BLaER1 treated with 17β-estradiol and CSF1 and Interleukin-3, amounts not matched to agents 10 nM and 100 nM (cell line): ENCODE results near the gene CFAP99.

ENCODE experiments used
- H3K27ac ChIP-seq, 11 experiments: shearing (Covaris generic); formaldehyde crosslinking; 2 replicates each; pipeline ENCODE4 v1.8.1; 2022
- H3K27me3 ChIP-seq, 11 experiments: shearing (Covaris generic); formaldehyde crosslinking; 2 replicates each; pipeline ENCODE4 v1.8.1; 2022
- H3K36me3 ChIP-seq, 11 experiments: shearing (Covaris generic); formaldehyde crosslinking; 2 replicates each; pipeline ENCODE4 v1.8.1; 2022
- H3K4me1 ChIP-seq, 10 experiments: shearing (Covaris generic); formaldehyde crosslinking; 2 replicates each; pipeline ENCODE4 v1.8.1; 2022
- H3K4me2 ChIP-seq, 11 experiments: shearing (Covaris generic); formaldehyde crosslinking; 2 replicates each; pipeline ENCODE4 v1.8.1; 2022
- H3K4me3 ChIP-seq, 10 experiments: shearing (Covaris generic); formaldehyde crosslinking; 2 replicates each; pipeline ENCODE4 v1.8.1; 2022
- H3K9ac ChIP-seq, 11 experiments: shearing (Covaris generic); formaldehyde crosslinking; 2 replicates each; pipeline ENCODE4 v1.8.1; 2022
- H3K9me3 ChIP-seq, 11 experiments: shearing (Covaris generic); formaldehyde crosslinking; replicated peaks in 1 of 11; 2 replicates each; pipeline ENCODE4 v1.8.1; 2022
- H4K20me1 ChIP-seq, 11 experiments: shearing (Covaris generic); formaldehyde crosslinking; 2 replicates each; pipeline ENCODE4 v1.8.1; 2022
- Cebpa-rat ChIP-seq, 11 experiments: shearing (Covaris generic); IDR thresholded peaks; 2 replicates each; pipeline ENCODE4 v1.8.1; 2022

Gene CFAP99

GRCh38 chr4:2418650-2419571, at the start of gene CFAP99:
Gene CFAP99 (plus strand): TSS chr4:2418955.
- H4K20me1 ChIP-seq = peaks cover 0 to 41% (median 26%) of the 10 kb centered on the region in 11 experiments; a peak in 14 of 22 replicates
- peak within 1 kb of the TSS; percentile 91 to 100 (median 99) for H3K4me2 ChIP-seq
- H3K27ac ChIP-seq = peak within 1 kb of the TSS in 4 of 11 experiments; percentile 43 to 75 (median 66); a peak in 9 of 22 replicates
- H3K9me3 ChIP-seq = no peaks in the 10 kb centered on the region
- H3K36me3 ChIP-seq = no peaks in the 10 kb centered on the region
- peaks cover 21 to 51% (median 45%) of the 10 kb centered on the region in 10 experiments for H3K4me1 ChIP-seq
- H3K27me3 ChIP-seq = peaks cover 61 to 86% (median 81%) of the 10 kb centered on the region in 11 experiments
- peak within 1 kb of the TSS; percentile 54 to 77 (median 67) for H3K4me3 ChIP-seq
- peak within 1 kb of the TSS; percentile 20 to 84 (median 55); a peak in 19 of 22 replicates for H3K9ac ChIP-seq
- TF ChIP-seq Cebpa-rat (IDR thresholded peaks at IDR 0.05) = no peak

- peaks cover 0 to 8% (median 0%) of the 10 kb centered on the region in 11 experiments; a peak in 2 of 22 replicates for H4K20me1 ChIP-seq
- H3K9me3 ChIP-seq = peaks cover 28 to 66% (median 54%) of the 10 kb centered on the region in 11 experiments
- no peak overlapping the region for H3K4me3 ChIP-seq
- no peaks in the 10 kb centered on the region for H3K27me3 ChIP-seq
- peaks cover 0 to 7% (median 0%) of the 10 kb centered on the region in 10 experiments; a peak in 2 of 20 replicates for H3K4me1 ChIP-seq
- no peak overlapping the region for H3K9ac ChIP-seq
- H3K36me3 ChIP-seq = peaks cover 0 to 20% (median 0%) of the 10 kb centered on the region in 11 experiments; a peak in 2 of 22 replicates
- H3K27ac ChIP-seq = no peak overlapping the region
- H3K4me2 ChIP-seq = no peak overlapping the region
- TF ChIP-seq Cebpa-rat (IDR thresholded peaks at IDR 0.05) = no peak
Measured at GRCh38 chr4:2370597-2371320, 48.0 kb upstream of the CFAP99 start.

- H3K4me1 ChIP-seq = no peaks in the 10 kb centered on the region
- no peak overlapping the region for H3K27ac ChIP-seq
- H3K36me3 ChIP-seq = peaks cover 0 to 20% (median 0%) of the 10 kb centered on the region in 11 experiments; a peak in 2 of 22 replicates
- no peak overlapping the region for H3K4me2 ChIP-seq
- H3K4me3 ChIP-seq = no peak overlapping the region
- H3K9ac ChIP-seq = no peak overlapping the region
- peaks cover 28 to 75% (median 61%) of the 10 kb centered on the region in 11 experiments for H3K9me3 ChIP-seq
- peaks cover 0 to under 1% (median 0%) of the 10 kb centered on the region in 11 experiments; a peak in 1 of 22 replicates for H4K20me1 ChIP-seq
- TF ChIP-seq Cebpa-rat (IDR thresholded peaks at IDR 0.05) = no peak
- no peaks in the 10 kb centered on the region for H3K27me3 ChIP-seq
Measured at GRCh38 chr4:2371765-2372487, 46.8 kb upstream of the CFAP99 start.

DNA sequence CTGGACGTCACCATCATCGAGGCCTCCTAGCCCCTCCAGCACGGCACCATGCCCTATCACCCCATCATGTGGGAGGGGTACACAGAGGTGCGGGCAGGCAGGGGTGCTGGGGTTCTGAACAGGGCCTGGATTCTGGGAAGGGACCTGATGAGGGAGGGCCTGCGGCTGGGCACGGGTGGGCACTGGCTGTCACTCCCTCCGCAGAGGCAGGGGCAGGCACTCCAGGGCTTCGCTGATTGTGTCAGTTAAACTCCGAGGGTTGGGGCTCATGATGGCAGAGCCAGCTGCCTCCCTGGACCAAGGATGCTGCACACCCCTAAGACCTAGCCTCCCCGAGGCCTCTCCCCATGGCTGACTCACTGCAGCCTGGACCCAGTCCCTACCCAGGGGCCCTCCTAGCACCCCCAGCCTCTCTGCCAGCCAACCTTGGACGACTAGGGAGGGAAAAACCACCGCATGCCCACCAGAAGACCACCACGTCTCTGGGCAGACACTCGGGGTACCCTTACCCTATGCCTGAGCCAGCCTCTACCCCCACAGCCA, 46.2 kb upstream of the CFAP99 start:
- peaks cover 0 to 20% (median 0%) of the 10 kb centered on the region in 11 experiments; a peak in 2 of 22 replicates for H3K36me3 ChIP-seq
- no peaks in the 10 kb centered on the region; a peak in 1 of 22 replicates for H4K20me1 ChIP-seq
- no peaks in the 10 kb centered on the region for H3K27me3 ChIP-seq
- no peaks in the 10 kb centered on the region for H3K4me1 ChIP-seq
- H3K9me3 ChIP-seq = peaks cover 28 to 75% (median 61%) of the 10 kb centered on the region in 11 experiments
- H3K4me2 ChIP-seq = no peak overlapping the region
- no peak overlapping the region for H3K27ac ChIP-seq
- H3K9ac ChIP-seq = no peak overlapping the region
- no peak overlapping the region for H3K4me3 ChIP-seq
- TF ChIP-seq Cebpa-rat (IDR thresholded peaks at IDR 0.05) = no peak

GRCh38 chr4:2373532-2373931, 45.2 kb upstream of the CFAP99 start:
- no peak overlapping the region for H3K4me3 ChIP-seq
- H4K20me1 ChIP-seq = no peaks in the 10 kb centered on the region; a peak in 1 of 22 replicates
- no peak for TF ChIP-seq Cebpa-rat (IDR thresholded peaks at IDR 0.05)
- peaks cover 0 to 20% (median 0%) of the 10 kb centered on the region in 11 experiments; a peak in 2 of 22 replicates for H3K36me3 ChIP-seq
- H3K27me3 ChIP-seq = no peaks in the 10 kb centered on the region
- H3K9me3 ChIP-seq = peaks cover 24 to 71% (median 57%) of the 10 kb centered on the region in 11 experiments
- H3K4me2 ChIP-seq = no peak overlapping the region
- no peaks in the 10 kb centered on the region for H3K4me1 ChIP-seq
- no peak overlapping the region for H3K27ac ChIP-seq
- H3K9ac ChIP-seq = no peak overlapping the region

- Histone ChIP-seq H3K4me2 (no peak overlapping the region), H3K9ac (no peak overlapping the region), H3K36me3 (peaks cover 0 to 14% (median 0%) of the 10 kb centered on the region in 11 experiments; a peak in 1 of 22 replicates), H4K20me1 (no peaks in the 10 kb centered on the region; a peak in 1 of 22 replicates), H3K4me3 (no peak overlapping the region), H3K27ac (no peak overlapping the region), H3K27me3 (no peaks in the 10 kb centered on the region), H3K4me1 (no peaks in the 10 kb centered on the region), H3K9me3 (peaks cover 14 to 56% (median 43%) of the 10 kb centered on the region in 11 experiments)
- no peak for TF ChIP-seq Cebpa-rat (IDR thresholded peaks at IDR 0.05)
Measured at GRCh38 chr4:2375427-2375826, 43.3 kb upstream of the CFAP99 start.

- peaks cover 0 to 7% (median 0%) of the 10 kb centered on the region in 11 experiments; a peak in 1 of 22 replicates for H3K36me3 ChIP-seq
- H3K9me3 ChIP-seq = peaks cover 14 to 63% (median 42%) of the 10 kb centered on the region in 11 experiments
- H3K4me3 ChIP-seq = no peak overlapping the region
- H3K4me2 ChIP-seq = no peak overlapping the region
- peaks cover 0 to 6% (median 0%) of the 10 kb centered on the region in 10 experiments; a peak in 4 of 20 replicates for H3K4me1 ChIP-seq
- H4K20me1 ChIP-seq = no peaks in the 10 kb centered on the region; a peak in 1 of 22 replicates
- no peak overlapping the region for H3K27ac ChIP-seq
- no peaks in the 10 kb centered on the region for H3K27me3 ChIP-seq
- no peak for TF ChIP-seq Cebpa-rat (IDR thresholded peaks at IDR 0.05)
- H3K9ac ChIP-seq = no peak overlapping the region
Measured at GRCh38 chr4:2377241-2377640, 41.5 kb upstream of the CFAP99 start.

DNA sequence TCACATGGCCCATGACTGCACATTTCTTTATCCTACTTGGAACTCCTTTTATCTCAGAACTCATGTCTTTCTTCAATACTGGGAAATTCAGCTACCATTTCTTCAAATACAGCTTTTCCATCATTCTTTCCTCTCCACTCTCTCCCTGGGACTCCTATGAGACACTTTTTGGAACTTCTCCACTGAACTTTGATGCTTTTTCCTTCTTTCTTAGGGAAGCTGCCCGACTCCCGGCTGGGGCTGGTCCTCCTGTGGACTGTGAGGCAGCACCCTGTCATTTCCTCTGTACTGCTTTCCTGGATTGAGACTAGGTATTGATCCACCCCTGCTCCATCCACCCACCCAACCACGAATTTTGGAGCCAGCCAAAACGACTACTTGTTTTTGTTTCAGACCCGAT, 40.4 kb upstream of the CFAP99 start:
- H3K4me2 ChIP-seq = no peak overlapping the region
- no peak overlapping the region for H3K4me3 ChIP-seq
- H3K27ac ChIP-seq = no peak overlapping the region
- peaks cover 11 to 57% (median 30%) of the 10 kb centered on the region in 11 experiments for H3K9me3 ChIP-seq
- H3K27me3 ChIP-seq = no peaks in the 10 kb centered on the region
- H3K9ac ChIP-seq = no peak overlapping the region
- no peak for TF ChIP-seq Cebpa-rat (IDR thresholded peaks at IDR 0.05)
- no peaks in the 10 kb centered on the region for H4K20me1 ChIP-seq
- H3K36me3 ChIP-seq = peaks cover 0 to 7% (median 0%) of the 10 kb centered on the region in 11 experiments; a peak in 1 of 22 replicates
- peaks cover 0 to 18% (median 0%) of the 10 kb centered on the region in 10 experiments; a peak in 8 of 20 replicates for H3K4me1 ChIP-seq
